Liver (tissue), 3 donors: ENCODE data around the gene CD81.

Experiments used
- ATF3 ChIP-seq: IDR thresholded peaks from 2 replicates; pipeline ENCODE4 v1.6.1; 2016; ENCODE audit warnings: antibody characterized with exemption
- CTCF ChIP-seq: fragments of 150-350 bp; IDR thresholded peaks from 2 replicates; pipeline ENCODE4 v1.5.1; 2017; ENCODE audit warnings: improper control_type of control experiment, low read depth, low read length; ENCODE audit not compliant: missing input control
- FOXA1 ChIP-seq: IDR thresholded peaks from 2 replicates; pipeline ENCODE4 v1.6.1; 2016; ENCODE audit warnings: antibody characterized with exemption
- GABPA ChIP-seq, 2 donors: IDR thresholded peaks in 1 of 2; conservative IDR thresholded peaks in 1 of 2; 2 replicates each; pipeline ENCODE4 v1.6.1; 2016; ENCODE audit warnings: antibody characterized with exemption in 2 of 2, mild to moderate bottlenecking in 1 of 2, moderate library complexity in 1 of 2
- RAD21 ChIP-seq, 2 donors: IDR thresholded peaks; 2 replicates each; pipeline ENCODE4 v1.6.1; 2016; ENCODE audit warnings: antibody characterized with exemption in 2 of 2, mild to moderate bottlenecking in 2 of 2
- RXRA ChIP-seq, 2 donors: IDR thresholded peaks; 2 replicates each; pipeline ENCODE4 v1.6.1; 2017 to 2018; ENCODE audit warnings: antibody characterized with exemption in 2 of 2, mild to moderate bottlenecking in 1 of 2
- TAF1 ChIP-seq: conservative IDR thresholded peaks from 2 replicates; pipeline ENCODE4 v1.6.1; 2016; ENCODE audit warnings: antibody characterized with exemption, mild to moderate bottlenecking
- donor health status: healthy.
- donor health status: healthy.

- no peak for TF ChIP-seq RAD21 (IDR thresholded peaks at IDR 0.05)
- no peak for TF ChIP-seq CTCF
- no peak for TF ChIP-seq RXRA (IDR thresholded peaks at IDR 0.05)
- no peak for TF ChIP-seq GABPA (IDR thresholded peaks at IDR 0.05 in 1 of 2, conservative IDR thresholded peaks at IDR 0.05 in 1 of 2)
- TF ChIP-seq TAF1, result no peak
- TF ChIP-seq FOXA1, result no peak
- TF ChIP-seq ATF3, result no peak
These were observed 10.4 kb upstream of the CD81 start for GRCh38 chr11:2366733-2367132.
